Keratinocyte (primary cell): ENCODE data around the gene CEP85L. TPM values are rescaled to one million over a fixed set of nuclear protein-coding genes. Genes with fewer than 3 reads are reported as not detected.

Experiments used
- DNase-seq: peaks from one replicate; pipeline ENCODE4 v3.0.0-alpha.2; 2011; ENCODE audit warnings: low read depth, missing footprints, low spot score
- FAIRE-seq: peaks from 2 replicates; lab custom pipeline; 2011; peaks lifted over from hg19 to GRCh38; lab: Jason Lieb, UNC
- H2AFZ ChIP-seq: 2 replicates; pipeline ENCODE4 v1.6.0; 2012; ENCODE audit warnings: low read length, control low read depth, inconsistent platforms; ENCODE audit not compliant: control insufficient read depth
- H3K27ac ChIP-seq: 2 replicates; pipeline ENCODE4 v1.5.1; 2011; ENCODE audit warnings: low read length; ENCODE audit not compliant: control insufficient read depth, insufficient read depth
- H3K27me3 ChIP-seq: 3 replicates; pipeline ENCODE4 v1.6.0; 2011; ENCODE audit warnings: low read length; ENCODE audit not compliant: control insufficient read depth, insufficient read depth; ENCODE audit errors: extremely low read depth
- H3K36me3 ChIP-seq, 2 experiments: 2 replicates in 1 of 2; 3 replicates in 1 of 2; pipeline ENCODE4 v1.5.1; 2011; ENCODE audit warnings: low read length in 2 of 2, mild to moderate bottlenecking in 1 of 2; ENCODE audit not compliant: control insufficient read depth in 2 of 2, insufficient read depth in 2 of 2; ENCODE audit errors: extremely low read depth in 1 of 2
- H3K4me1 ChIP-seq: 3 replicates; pipeline ENCODE4 v1.5.1; 2011; ENCODE audit warnings: low read length; ENCODE audit not compliant: control insufficient read depth, insufficient read depth; ENCODE audit errors: extremely low read depth
- H3K4me2 ChIP-seq: 3 replicates; pipeline ENCODE4 v1.6.0; 2011; ENCODE audit warnings: low read depth, low read length; ENCODE audit not compliant: control insufficient read depth, insufficient read depth; ENCODE audit errors: extremely low read depth
- H3K4me3 ChIP-seq, 3 experiments: fragments of 200-600 bp in 1 of 3; sonication (generic) in 1 of 3; 2 replicates in 2 of 3; 3 replicates in 1 of 3; pipeline ENCODE4 v1.5.1; 2011 to 2016; ENCODE audit warnings: low read length in 3 of 3, mild to moderate bottlenecking in 3 of 3, control low read depth in 2 of 3, inconsistent platforms in 1 of 3, low read depth in 1 of 3, mixed read lengths in 1 of 3, mixed run types in 1 of 3, moderate library complexity in 1 of 3; ENCODE audit not compliant: control insufficient read depth in 2 of 3, insufficient read depth in 2 of 3; ENCODE audit errors: extremely low read depth in 1 of 3
- H3K79me2 ChIP-seq: 2 replicates; pipeline ENCODE4 v1.6.0; 2012; ENCODE audit warnings: low read length; ENCODE audit not compliant: control insufficient read depth, insufficient read depth
- H3K9ac ChIP-seq: 3 replicates; pipeline ENCODE4 v1.6.0; 2011; ENCODE audit warnings: low read length; ENCODE audit not compliant: control insufficient read depth, insufficient read depth; ENCODE audit errors: extremely low read depth
- H3K9me1 ChIP-seq: 3 replicates; pipeline ENCODE4 v1.6.0; 2011; ENCODE audit warnings: low read length; ENCODE audit not compliant: control insufficient read depth, insufficient read depth; ENCODE audit errors: extremely low read depth
- H3K9me3 ChIP-seq: 2 replicates; pipeline ENCODE4 v1.5.1; 2012; ENCODE audit warnings: low read depth, low read length; ENCODE audit not compliant: control insufficient read depth
- H4K20me1 ChIP-seq: 3 replicates; pipeline ENCODE4 v1.6.0; 2011; ENCODE audit warnings: low read length; ENCODE audit not compliant: control insufficient read depth, insufficient read depth; ENCODE audit errors: extremely low read depth
- EZH2 ChIP-seq: IDR thresholded peaks from one replicate; pipeline ENCODE4 v1.6.1; 2012; ENCODE audit warnings: inconsistent platforms, mild to moderate bottlenecking, low read length, moderate library complexity
- dilution Hi-C: fragments of 300-500 bp; cut with MboI; formaldehyde crosslinking; loops from one replicate; pipeline ENCODE4 v1.7.0; 2020; ENCODE audit warnings: low sequenced_read_pairs; ENCODE audit not compliant: extremely low pct_ligation_motif_present
- polyA plus RNA-seq, 5 experiments: library from polyadenylated mRNA; depleted of rRNA in 3 of 5; stranded (reverse) in 3 of 5; stranded (forward) in 1 of 5; unstranded in 1 of 5; fragments of >200 nt; gene quantifications; 1 replicate in 1 of 5; 2 replicates in 3 of 5; 3 replicates in 1 of 5; pipeline versions ENCODE4 v1.2.1 to v1.2.3, GENCODE V29; 2011 to 2012; ENCODE audit warnings: missing spikeins in 2 of 5, low read depth in 1 of 5, low replicate concordance in 1 of 5
- TF ChIP-seq, protein P1 (sequence below), 3 experiments: IDR thresholded peaks in 1 of 3; conservative IDR thresholded peaks in 1 of 3; optimal IDR thresholded peaks in 1 of 3; 2 replicates in 2 of 3; 3 replicates in 1 of 3; pipeline versions ENCODE3 to v1.5.1; 2011; ENCODE audit warnings: low read length in 3 of 3, mild to moderate bottlenecking in 3 of 3, moderate library complexity in 2 of 3, control low read depth in 1 of 3, inconsistent platforms in 1 of 3; ENCODE audit not compliant: insufficient read depth in 2 of 3; ENCODE audit errors: extremely low read depth in 1 of 3

CEP85L gene
- polyA plus RNA-seq, 1 donor (not counting 4 experiments of a cell fraction or from before 2014, with no cell fraction given): 3.5 TPM

DNA sequence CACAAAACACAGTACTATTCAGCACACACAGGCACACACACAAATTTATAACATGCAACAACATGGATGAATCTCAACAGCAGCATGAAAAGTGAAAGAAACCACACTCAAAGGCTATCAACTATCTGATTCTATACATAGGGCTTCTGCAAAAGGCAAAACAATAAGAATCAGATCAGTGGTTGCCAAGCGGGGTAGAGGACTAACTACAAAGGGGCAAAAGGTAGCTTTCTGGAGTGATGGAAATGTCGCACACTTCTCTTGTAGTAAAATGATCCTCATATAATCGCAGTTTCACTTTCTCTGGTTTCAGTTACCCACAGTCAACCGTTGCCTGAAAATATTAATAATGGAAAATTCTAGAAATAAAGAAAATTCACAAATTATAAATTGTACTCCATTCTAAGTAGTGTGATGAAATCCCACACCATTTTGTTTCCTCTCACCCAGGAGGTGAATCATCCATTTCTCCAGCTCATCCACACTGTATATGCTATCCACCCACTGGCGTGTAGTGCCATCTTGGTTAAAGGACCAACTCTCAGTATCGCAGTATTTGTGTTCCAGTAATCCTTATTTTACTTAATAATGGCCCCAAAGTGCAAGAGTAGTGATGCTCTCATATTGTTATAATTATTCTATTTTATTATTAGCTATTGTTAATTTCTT is 116.1 kb downstream of the CEP85L start:
- FAIRE-seq: no peak
- dilution Hi-C loops: no loop called here
- Histone ChIP-seq H4K20me1 (no peaks in the 10 kb centered on the region), H2AFZ (no peak overlapping the region), H3K9me3 (no peaks in the 10 kb centered on the region), H3K27me3 (no peaks in the 10 kb centered on the region), H3K27ac (no peak overlapping the region), H3K4me3 (no peak overlapping the region), H3K9me1 (no peaks in the 10 kb centered on the region), H3K9ac (no peak overlapping the region), H3K79me2 (peaks cover 4% of the 10 kb centered on the region), H3K36me3 (no peaks in the 10 kb centered on the region), H3K4me1 (no peaks in the 10 kb centered on the region), H3K4me2 (no peak overlapping the region)
- DNase-seq: no peak
- no peak for TF ChIP-seq EZH2
- TF ChIP-seq, protein P1, sequence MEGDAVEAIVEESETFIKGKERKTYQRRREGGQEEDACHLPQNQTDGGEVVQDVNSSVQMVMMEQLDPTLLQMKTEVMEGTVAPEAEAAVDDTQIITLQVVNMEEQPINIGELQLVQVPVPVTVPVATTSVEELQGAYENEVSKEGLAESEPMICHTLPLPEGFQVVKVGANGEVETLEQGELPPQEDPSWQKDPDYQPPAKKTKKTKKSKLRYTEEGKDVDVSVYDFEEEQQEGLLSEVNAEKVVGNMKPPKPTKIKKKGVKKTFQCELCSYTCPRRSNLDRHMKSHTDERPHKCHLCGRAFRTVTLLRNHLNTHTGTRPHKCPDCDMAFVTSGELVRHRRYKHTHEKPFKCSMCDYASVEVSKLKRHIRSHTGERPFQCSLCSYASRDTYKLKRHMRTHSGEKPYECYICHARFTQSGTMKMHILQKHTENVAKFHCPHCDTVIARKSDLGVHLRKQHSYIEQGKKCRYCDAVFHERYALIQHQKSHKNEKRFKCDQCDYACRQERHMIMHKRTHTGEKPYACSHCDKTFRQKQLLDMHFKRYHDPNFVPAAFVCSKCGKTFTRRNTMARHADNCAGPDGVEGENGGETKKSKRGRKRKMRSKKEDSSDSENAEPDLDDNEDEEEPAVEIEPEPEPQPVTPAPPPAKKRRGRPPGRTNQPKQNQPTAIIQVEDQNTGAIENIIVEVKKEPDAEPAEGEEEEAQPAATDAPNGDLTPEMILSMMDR (optimal IDR thresholded peaks at IDR 0.05 in 1 of 3, IDR thresholded peaks at IDR 0.05 in 1 of 3, conservative IDR thresholded peaks at IDR 0.05 in 1 of 3; ENCODE audit: extremely low read depth in 1 of 3, insufficient read depth in 2 of 3, low read length in 3 of 3): no peak

DNA sequence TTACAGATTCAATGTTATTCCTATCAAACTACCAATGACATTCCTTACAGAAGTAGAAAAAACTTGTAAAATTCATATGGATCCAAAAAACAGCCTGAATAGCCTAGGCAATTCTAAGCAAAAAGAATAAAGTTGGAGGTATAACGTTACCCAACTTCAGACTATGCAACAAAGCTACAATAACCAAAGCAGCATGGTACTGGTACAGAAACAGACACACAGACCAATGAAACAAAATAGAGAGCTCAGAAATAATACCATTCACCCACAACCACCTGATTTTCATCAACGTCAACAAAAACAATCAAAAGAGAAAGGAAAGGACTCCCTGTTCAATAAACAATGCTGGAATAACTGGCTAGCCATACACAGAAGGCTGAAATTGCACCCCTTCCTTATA is 120.4 kb downstream of the CEP85L start:
- dilution Hi-C loops: no loop called here
- no peak for TF ChIP-seq EZH2
- TF ChIP-seq, protein P1 (optimal IDR thresholded peaks at IDR 0.05 in 1 of 3, IDR thresholded peaks at IDR 0.05 in 1 of 3, conservative IDR thresholded peaks at IDR 0.05 in 1 of 3; ENCODE audit: extremely low read depth in 1 of 3, insufficient read depth in 2 of 3, low read length in 3 of 3): no peak
- H3K27me3 ChIP-seq: no peaks in the 10 kb centered on the region
- H3K4me3 ChIP-seq: no peak overlapping the region
- no peak overlapping the region for H2AFZ ChIP-seq
- no peaks in the 10 kb centered on the region for H3K4me1 ChIP-seq
- H3K36me3 ChIP-seq: no peaks in the 10 kb centered on the region
- no peak overlapping the region for H3K4me2 ChIP-seq
- H3K9me3 ChIP-seq: no peaks in the 10 kb centered on the region
- no peak for DNase-seq
- H3K79me2 ChIP-seq: peaks cover 4% of the 10 kb centered on the region
- FAIRE-seq: no peak
- H4K20me1 ChIP-seq: no peaks in the 10 kb centered on the region
- no peaks in the 10 kb centered on the region for H3K9me1 ChIP-seq
- H3K27ac ChIP-seq: no peak overlapping the region
- H3K9ac ChIP-seq: no peak overlapping the region
